GM13976 (cell line): Measurements from ENCODE around the gene CHFR.

Experiments used
- DNase-seq: peaks from one replicate; pipeline ENCODE4 v3.0.0; 2012; ENCODE audit warnings: low spot score
- CTCF ChIP-seq: IDR thresholded peaks from 2 replicates; pipeline ENCODE4 v1.5.1; 2012; ENCODE audit warnings: borderline replicate concordance, mild to moderate bottlenecking; ENCODE audit not compliant: insufficient read depth; ENCODE audit errors: extremely low read depth, missing control alignments, control extremely low read depth
- in situ Hi-C: fragments of 300-500 bp; cut with MboI; formaldehyde crosslinking; loops from one replicate; pipeline ENCODE4 v1.12.0; 2022; ENCODE audit warnings: low sequenced_read_pairs, mixed read lengths, inconsistent platforms; ENCODE audit not compliant: unreplicated experiment

The CHFR gene

GRCh38 chr12:132787877-132788276 lies 99.5 kb downstream of the CHFR start:
- TF ChIP-seq CTCF, result no peak
- no peak for DNase-seq
- in situ Hi-C loops, result no loop called here

- TF ChIP-seq CTCF, result no peak
- in situ Hi-C loops, result no loop called here
- DNase-seq, result no peak
These were observed 101.2 kb downstream of the CHFR start for GRCh38 chr12:132786192-132786591.

GRCh38 chr12:132784580-132784979 lies 102.8 kb downstream of the CHFR start:
- in situ Hi-C loops, result no loop called here
- no peak for DNase-seq
- no peak for TF ChIP-seq CTCF

- in situ Hi-C loops, result no loop called here
- no peak for DNase-seq
- TF ChIP-seq CTCF, result no peak
These were observed 103.4 kb downstream of the CHFR start for GRCh38 chr12:132783917-132784531.
